HG03103 (cell line): ENCODE results near the gene ITGA1.
"Not testable (repeated sequence)": the region's sequence is repeated elsewhere in the genome, so short reads cannot be mapped to it uniquely, and the experiment has no call there.

Source experiments
- ATAC-seq: cut with Tn5 transposase; IDR thresholded peaks from one replicate; pipeline ENCODE4 v1.9.1; 2021; ENCODE audit warnings: low read depth; ENCODE audit not compliant: unreplicated experiment

ITGA1 gene

GRCh38 chr5:52945040-52945439 is 157.3 kb downstream of the ITGA1 start:
- no peak for ATAC-seq

GRCh38 chr5:52947208-52947607 is 159.5 kb downstream of the ITGA1 start:
- ATAC-seq = no peak

- ATAC-seq = no peak
These were observed 160.1 kb downstream of the ITGA1 start for GRCh38 chr5:52947851-52948250.

- peak; percentile 100 for ATAC-seq
These were observed 160.8 kb downstream of the ITGA1 start for GRCh38 chr5:52948418-52949076.

GRCh38 chr5:52950686-52951085 is 163.0 kb downstream of the ITGA1 start:
- no peak for ATAC-seq

- no peak for ATAC-seq
These were observed 164.8 kb downstream of the ITGA1 start for GRCh38 chr5:52952483-52952882.

- no peak for ATAC-seq
These were observed 168.3 kb downstream of the ITGA1 start for GRCh38 chr5:52956014-52956413.

GRCh38 chr5:52956915-52957747 is 169.4 kb downstream of the ITGA1 start:
- ATAC-seq = no peak

GRCh38 chr5:52961274-52961681 is 173.6 kb downstream of the ITGA1 start:
- no peak for ATAC-seq

- no peak for ATAC-seq
These were observed 175.9 kb downstream of the ITGA1 start for GRCh38 chr5:52963636-52964035.

- ATAC-seq = no peak
These were observed 176.4 kb downstream of the ITGA1 start for GRCh38 chr5:52964138-52964537.

- not testable (repeated sequence) for ATAC-seq
These were observed 188.4 kb downstream of the ITGA1 start for GRCh38 chr5:52976157-52976556.

GRCh38 chr5:52977264-52977897 is 189.7 kb downstream of the ITGA1 start:
- no peak for ATAC-seq

GRCh38 chr5:52981507-52981906 is 193.8 kb downstream of the ITGA1 start:
- no peak for ATAC-seq

GRCh38 chr5:52983731-52984636 is 196.3 kb downstream of the ITGA1 start:
- ATAC-seq = no peak

- ATAC-seq = no peak
These were observed 197.6 kb downstream of the ITGA1 start for GRCh38 chr5:52985306-52985705.

- ATAC-seq = no peak
These were observed 200.1 kb downstream of the ITGA1 start for GRCh38 chr5:52987711-52988331.

GRCh38 chr5:52988335-52989024 is 200.8 kb downstream of the ITGA1 start:
- ATAC-seq = no peak

- ATAC-seq = no peak
These were observed 201.5 kb downstream of the ITGA1 start, which contains the start of gene ITGA2 for GRCh38 chr5:52989025-52989780. Gene ITGA2, plus strand, starts transcription at chr5:52989352. Its CDS starts 117 bp downstream, at chr5:52989469.
